HUDEP-2 (cell line): ENCODE results near the gene CDC73.
"Not testable (repeated sequence)": the region's sequence is repeated elsewhere in the genome, so short reads cannot be mapped to it uniquely, and the experiment has no call there.

Experiments
- DNase-seq, 76 experiments: peaks; one replicate each; lab custom pipeline; 2025; ENCODE audit not compliant: unreplicated experiment in 76 of 76; lab: John Stamatoyannopoulos, UW

CDC73 gene

DNA sequence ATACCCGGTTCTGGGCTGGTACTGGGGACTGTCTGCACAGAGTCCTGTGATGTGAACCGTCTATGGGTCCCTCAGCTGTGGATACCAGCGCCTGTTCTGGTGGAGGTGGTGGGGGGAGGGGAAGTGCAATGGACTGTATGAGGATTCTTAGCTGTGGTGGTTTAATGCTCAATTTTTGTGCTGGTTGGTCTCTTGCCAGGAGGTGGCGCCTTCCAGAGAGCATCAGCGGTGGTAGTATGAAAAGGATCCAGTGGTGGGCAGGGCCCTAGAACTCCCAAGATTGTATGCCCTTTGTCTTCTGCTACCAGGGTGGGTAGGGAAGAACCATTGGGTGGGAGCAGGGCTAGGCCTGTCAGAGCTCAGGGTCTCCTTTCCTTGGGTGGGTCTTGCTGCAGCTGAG lies 153.9 kb downstream of the CDC73 start:
- DNase-seq: peak in 1 of 76 experiments; percentile 3

DNA sequence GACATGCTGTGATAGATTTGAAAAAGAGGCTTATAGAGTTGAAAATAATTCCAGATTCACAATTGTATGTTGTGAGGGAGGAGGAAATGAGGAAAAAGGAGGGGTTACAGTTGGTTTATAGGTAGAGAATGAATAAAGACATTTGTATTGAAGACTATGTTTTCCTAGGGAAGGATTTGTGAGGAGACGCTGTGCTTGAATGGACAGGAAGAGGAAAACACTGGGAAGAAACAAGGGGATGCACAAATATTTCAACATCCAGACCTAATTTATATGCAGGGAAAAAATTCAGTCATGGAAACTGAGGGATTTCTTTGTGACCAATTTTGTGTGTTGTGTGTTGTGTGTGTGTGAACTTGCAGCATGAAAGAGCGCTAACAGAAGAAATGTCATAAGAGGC lies 157.1 kb downstream of the CDC73 start:
- DNase-seq: no peak

DNA sequence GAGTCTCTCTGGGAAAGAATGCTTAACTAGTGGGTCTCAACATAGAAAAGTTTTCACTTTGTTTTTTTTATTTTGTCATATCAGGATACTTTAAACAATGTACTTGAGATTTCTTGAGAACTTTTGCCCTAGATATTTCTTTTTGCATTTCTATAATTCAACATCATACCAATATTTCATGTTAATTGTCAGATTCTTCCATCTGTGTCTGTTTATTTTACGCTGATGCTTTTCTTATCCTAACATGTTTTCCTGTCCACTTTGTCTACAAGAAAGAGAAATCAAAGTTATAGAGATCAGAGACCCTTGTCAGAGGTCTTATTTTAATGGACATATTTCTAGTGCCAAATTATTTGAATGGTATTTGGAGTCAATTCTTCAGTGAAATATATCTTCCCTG lies 160.1 kb downstream of the CDC73 start:
- DNase-seq: no peak

DNA sequence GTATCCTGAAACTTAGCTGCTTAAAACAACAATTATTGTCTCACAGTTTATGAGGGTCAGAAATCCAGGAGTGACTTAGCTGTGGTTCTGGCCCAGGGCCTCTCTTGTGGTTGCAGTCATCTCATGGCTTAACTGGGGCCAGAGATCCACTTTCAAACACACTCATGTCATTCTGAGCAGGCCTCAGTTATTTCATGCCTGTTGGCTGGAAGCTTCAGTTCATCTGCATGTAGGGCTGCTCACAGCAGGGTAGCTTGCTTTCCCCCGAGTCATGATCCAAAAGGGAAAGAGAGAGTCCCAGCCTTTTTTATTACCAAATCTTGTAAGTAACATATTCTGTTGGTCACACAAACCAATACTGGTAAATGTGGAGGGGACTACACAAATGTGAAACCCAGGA lies 161.2 kb downstream of the CDC73 start:
- no peak for DNase-seq

DNA sequence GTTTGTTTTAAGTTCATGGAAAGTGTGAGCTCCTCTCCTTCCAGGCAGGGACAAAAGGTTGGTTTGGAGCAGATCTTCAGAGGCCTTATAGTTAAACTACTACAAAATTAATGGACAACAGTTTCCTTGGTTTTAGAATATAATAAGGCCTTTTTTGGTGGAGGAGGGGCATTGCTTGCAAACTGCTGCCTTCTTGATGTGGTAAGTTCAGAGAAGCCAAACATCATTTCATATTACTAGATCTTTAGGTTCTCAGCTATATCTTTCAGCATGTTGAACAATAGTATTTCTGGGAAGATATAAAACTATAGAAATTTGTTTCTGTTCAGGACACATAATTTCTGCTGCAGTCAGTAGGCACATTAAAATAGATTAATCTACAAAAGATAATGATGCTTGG lies 162.4 kb downstream of the CDC73 start:
- DNase-seq: no peak

DNA sequence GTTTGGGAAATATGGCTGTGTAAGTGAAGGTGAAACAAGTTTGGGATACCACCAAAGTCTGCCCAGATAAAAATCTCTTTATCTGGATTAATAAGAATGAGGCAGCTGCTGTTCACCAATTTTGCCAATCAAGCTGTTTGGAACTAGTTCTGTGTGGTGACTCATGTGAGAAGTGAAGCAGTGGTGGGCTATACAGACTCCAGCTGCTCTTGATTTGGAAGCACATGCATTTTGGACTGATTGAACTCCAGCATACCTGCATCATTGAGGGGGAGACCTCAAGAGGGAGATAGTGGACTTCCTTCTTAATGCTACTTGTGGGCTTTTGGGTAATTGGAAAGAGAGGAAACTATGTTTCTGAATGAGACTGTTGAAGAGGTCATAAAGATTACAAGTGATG lies 163.8 kb downstream of the CDC73 start:
- no peak for DNase-seq

DNA sequence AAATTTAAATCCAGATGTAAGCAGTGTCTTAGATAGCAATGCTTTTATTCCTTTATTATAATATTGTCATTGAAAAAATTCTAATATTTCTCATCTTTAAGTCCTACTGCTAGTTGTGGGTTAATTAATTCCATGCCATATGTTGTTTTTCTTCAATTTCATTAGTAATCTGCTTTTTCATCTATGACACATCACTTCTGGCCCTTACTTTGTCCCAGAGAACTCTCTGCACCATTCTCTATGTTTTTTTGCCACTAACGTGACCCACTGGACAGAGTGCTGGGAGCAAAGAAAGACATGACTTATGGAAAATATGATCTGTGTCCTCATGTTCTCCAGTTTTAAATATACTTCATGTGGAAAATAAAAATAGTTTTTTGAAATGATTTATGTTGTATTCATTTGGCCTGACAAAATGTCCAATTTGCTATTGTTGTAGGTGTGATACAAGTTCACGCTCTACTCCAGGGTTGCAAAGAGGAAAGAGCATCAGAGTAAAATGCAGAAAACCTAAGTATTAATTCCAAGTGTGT lies 166.8 kb downstream of the CDC73 start:
- not testable (repeated sequence) for DNase-seq

DNA sequence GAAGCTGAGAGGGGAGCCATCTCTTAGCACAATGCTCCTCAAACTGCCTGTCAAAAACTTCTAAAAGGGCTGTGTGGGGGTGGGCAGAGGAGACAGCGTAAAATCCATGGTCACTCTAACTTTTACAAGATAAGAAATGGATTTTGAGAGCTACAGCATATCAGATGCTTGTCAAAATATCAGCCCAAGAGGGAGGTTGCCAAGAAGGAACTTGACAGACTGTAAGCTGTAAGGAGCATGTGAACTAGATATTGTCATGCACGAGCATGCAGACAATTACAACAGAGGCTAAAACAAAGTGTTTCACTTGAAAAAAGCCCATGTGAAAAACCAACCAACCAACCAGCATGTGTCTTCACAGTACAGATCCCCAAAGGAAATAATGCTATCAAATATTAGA lies 171.9 kb downstream of the CDC73 start:
- DNase-seq: no peak

DNA sequence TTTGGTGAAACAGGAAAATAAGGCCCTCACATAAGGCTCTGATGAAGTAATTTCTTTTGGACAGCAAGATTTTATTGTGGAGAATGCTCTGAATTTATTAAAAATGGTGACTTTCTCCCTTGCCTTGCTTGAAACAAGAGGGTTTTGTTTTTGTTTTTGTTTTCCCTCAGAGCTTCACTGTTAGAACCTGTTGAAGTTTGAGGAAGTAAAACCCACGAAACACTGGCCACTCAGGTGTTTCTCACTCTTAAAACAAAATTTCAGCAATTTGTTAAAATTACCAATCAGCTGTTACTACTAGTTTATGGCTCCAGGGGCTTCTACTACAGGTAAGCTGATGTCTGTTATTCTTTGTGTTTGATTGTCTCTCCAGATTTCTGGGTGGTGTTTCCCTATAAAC lies 177.2 kb downstream of the CDC73 start:
- DNase-seq: no peak

DNA sequence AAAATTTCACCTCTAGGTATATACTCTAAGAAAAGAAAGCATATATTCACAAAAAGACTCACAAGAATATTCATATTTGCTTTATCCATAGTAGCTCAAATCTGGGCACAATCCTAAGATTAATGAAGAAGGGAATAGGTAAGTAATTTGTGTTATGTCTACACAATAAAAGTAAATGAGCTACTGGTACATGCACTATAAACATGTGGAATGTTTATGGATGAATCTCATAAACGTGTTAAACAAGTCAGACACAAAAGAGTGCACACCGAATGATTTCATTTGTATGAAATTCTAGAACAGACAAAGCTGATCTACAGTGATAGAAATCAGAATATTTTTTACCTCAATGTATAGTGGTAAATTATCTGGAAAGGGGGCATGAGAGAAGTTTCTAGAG lies 179.9 kb downstream of the CDC73 start:
- DNase-seq: no peak

DNA sequence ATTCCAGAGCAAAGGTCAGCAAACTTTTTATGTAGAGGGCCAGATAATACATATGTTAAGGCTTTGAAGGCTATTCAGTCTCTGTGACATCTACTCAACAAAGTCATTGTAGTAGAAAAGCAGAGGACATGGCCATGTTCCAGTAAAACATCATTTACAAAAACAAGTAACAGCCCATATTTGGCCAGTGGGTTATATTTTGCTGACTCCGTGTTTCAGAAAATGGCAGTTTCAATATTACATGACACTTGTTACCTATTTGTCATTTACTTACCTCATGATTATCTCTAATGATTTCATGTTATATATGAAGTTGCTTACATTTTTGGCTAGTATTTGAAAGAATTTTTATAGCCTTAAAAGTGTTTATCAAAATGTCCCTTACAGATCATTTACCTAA lies 182.0 kb downstream of the CDC73 start:
- DNase-seq: no peak
